Esophagus squamous epithelium (tissue), 4 donors: ENCODE results near the gene TESMIN.

Source experiments
- CTCF ChIP-seq, 6 experiments: fragments of 450-650 bp in 4 of 6; fragments of 200-600 bp in 2 of 6; sonication (generic) in 2 of 6; IDR thresholded peaks; one replicate each; pipeline ENCODE4 v1.5.1; 2016 to 2019; ENCODE audit warnings: antibody characterized with exemption in 6 of 6, mild to moderate bottlenecking in 4 of 6, moderate library complexity in 4 of 6
- POLR2A ChIP-seq, 4 donors: fragments of 450-650 bp; IDR thresholded peaks; one replicate each; pipeline ENCODE4 v1.6.1; 2017; ENCODE audit warnings: antibody characterized with exemption in 4 of 4, mild to moderate bottlenecking in 4 of 4, moderate library complexity in 3 of 4

GRCh38 chr11:68669301-68670090, 81.8 kb downstream of the TESMIN start:
- TF ChIP-seq CTCF (IDR thresholded peaks at IDR 0.05) (no peak), POLR2A (IDR thresholded peaks at IDR 0.05) (no peak)
